ENCODE results near the gene PRKG1.
"Not testable (repeated sequence)": the region's sequence is repeated elsewhere in the genome, so short reads cannot be mapped to it uniquely, and the experiment has no call there.

The PRKG1 gene

GRCh38 chr10:52229291-52229931, 1155.1 kb downstream of the PRKG1 start:
- no peaks in the 10 kb centered on the region for H3K27me3 ChIP-seq (ENCODE audit: insufficient read depth, low read depth, severe bottlenecking)
- no peak for TF ChIP-seq CTCF (IDR thresholded peaks at IDR 0.05; ENCODE audit: low read depth, low read length)
- H3K27ac ChIP-seq, result no peak overlapping the region
- DNase-seq, result no peak
- no peaks in the 10 kb centered on the region for H3K36me3 ChIP-seq
- no peaks in the 10 kb centered on the region for H3K9me3 ChIP-seq (ENCODE audit: severe bottlenecking)
- no peak overlapping the region for H3K4me3 ChIP-seq (ENCODE audit: low read depth, low read length)

- no peak for DNase-seq
- H3K27ac ChIP-seq, result no peak overlapping the region
- H3K36me3 ChIP-seq, result no peaks in the 10 kb centered on the region
- no peak overlapping the region for H3K4me3 ChIP-seq (ENCODE audit: low read depth, low read length)
- TF ChIP-seq CTCF (IDR thresholded peaks at IDR 0.05; ENCODE audit: low read depth, low read length), result no peak
- H3K9me3 ChIP-seq (ENCODE audit: severe bottlenecking), result no peaks in the 10 kb centered on the region
- no peaks in the 10 kb centered on the region for H3K27me3 ChIP-seq (ENCODE audit: insufficient read depth, low read depth, severe bottlenecking)
Measured at GRCh38 chr10:52232561-52233350, 1158.5 kb downstream of the PRKG1 start.

GRCh38 chr10:52233351-52233991, 1159.2 kb downstream of the PRKG1 start:
- H3K27me3 ChIP-seq (ENCODE audit: insufficient read depth, low read depth, severe bottlenecking); H3K9me3 ChIP-seq (ENCODE audit: severe bottlenecking); DNase-seq; H3K36me3 ChIP-seq; H3K27ac ChIP-seq; H3K4me3 ChIP-seq (ENCODE audit: low read depth, low read length): not testable (repeated sequence)

- no peak for DNase-seq
- H3K36me3 ChIP-seq, result no peaks in the 10 kb centered on the region
Measured at GRCh38 chr10:52239771-52240170, 1165.5 kb downstream of the PRKG1 start.

GRCh38 chr10:52245547-52245946, 1171.3 kb downstream of the PRKG1 start:
- no peaks in the 10 kb centered on the region for H3K27me3 ChIP-seq (ENCODE audit: insufficient read depth, low read depth, severe bottlenecking)
- no peaks in the 10 kb centered on the region for H3K9me3 ChIP-seq (ENCODE audit: severe bottlenecking)
- no peak overlapping the region for H3K27ac ChIP-seq
- no peaks in the 10 kb centered on the region for H3K36me3 ChIP-seq
- DNase-seq, result no peak
- H3K4me3 ChIP-seq (ENCODE audit: low read depth, low read length), result no peak overlapping the region
- no peak for TF ChIP-seq CTCF (IDR thresholded peaks at IDR 0.05; ENCODE audit: low read depth, low read length)

More at GRCh38 chr10:52239771-52240170, 1165.5 kb downstream of the PRKG1 start:
- no peaks in the 10 kb centered on the region for H3K9me3 ChIP-seq (ENCODE audit: severe bottlenecking)
- H3K4me3 ChIP-seq (ENCODE audit: low read depth, low read length), result no peak overlapping the region
- TF ChIP-seq CTCF (IDR thresholded peaks at IDR 0.05; ENCODE audit: low read depth, low read length), result no peak
- H3K27ac ChIP-seq, result no peak overlapping the region
- no peaks in the 10 kb centered on the region for H3K27me3 ChIP-seq (ENCODE audit: insufficient read depth, low read depth, severe bottlenecking)

GRCh38 chr10:52247929-52248328, 1173.6 kb downstream of the PRKG1 start:
- DNase-seq, H3K36me3 ChIP-seq, H3K27ac ChIP-seq: not testable (repeated sequence)

More at GRCh38 chr10:52247929-52248328, 1173.6 kb downstream of the PRKG1 start:
- not testable (repeated sequence) for H3K4me3 ChIP-seq (ENCODE audit: low read depth, low read length); H3K9me3 ChIP-seq (ENCODE audit: severe bottlenecking); H3K27me3 ChIP-seq (ENCODE audit: insufficient read depth, low read depth, severe bottlenecking)

Data from WERI-Rb-1 (cell line).